Measurements from ENCODE around the gene TRIO.

DNA sequence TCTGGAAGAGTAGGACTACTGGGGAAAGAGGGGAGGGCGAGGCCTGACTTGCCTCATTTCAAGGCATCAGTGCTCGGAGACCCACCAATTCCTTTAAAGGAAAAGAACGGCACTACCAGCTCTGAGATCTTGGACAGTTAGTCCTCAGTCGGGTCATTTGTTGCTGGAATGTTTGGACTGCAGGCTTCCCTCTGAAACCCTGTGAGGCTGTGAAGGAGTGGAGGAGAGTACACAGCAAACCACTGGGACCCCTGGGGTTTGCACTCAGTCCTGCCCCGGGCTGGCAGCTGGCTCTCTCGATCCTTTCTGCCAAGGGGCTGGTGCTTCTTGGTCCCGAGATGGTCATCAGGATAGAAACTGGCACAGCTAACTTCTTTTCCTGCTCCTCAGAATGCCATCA is 194.5 kb downstream of the TRIO start:
- TF ChIP-seq CTCF (IDR thresholded peaks at IDR 0.05) (no peak), POLR2A (IDR thresholded peaks at IDR 0.05) (no peak)
